ENCODE measurements around the gene HRH1. TPM values are rescaled to one million over a fixed set of nuclear protein-coding genes. Genes with fewer than 3 reads are reported as not detected.
A peak's percentile ranks its signal among the peaks of the same experiment; 100 is the strongest.

The HRH1 gene
- total RNA-seq, 1 donor = 20.6 TPM

DNA sequence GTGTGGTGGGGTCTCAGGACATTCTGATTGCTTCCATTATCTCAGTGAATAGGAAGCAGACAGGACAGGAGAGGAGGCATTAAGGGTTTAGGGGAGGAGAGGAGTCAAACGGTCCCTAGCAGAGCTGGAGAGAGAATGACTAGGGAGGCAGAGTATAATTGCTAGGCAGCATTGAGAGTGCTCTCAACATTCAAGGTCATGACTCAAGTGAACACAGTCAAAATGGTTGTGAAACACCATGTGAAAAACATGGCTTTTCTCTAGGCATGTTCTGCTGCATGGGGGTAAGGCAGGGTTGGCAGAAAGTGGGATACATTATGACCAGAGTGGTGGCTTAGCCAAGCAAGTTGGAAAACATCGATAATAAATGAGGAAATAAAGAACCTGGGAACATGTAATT is 19.5 kb upstream of the HRH1 start:
- peak; percentile 57 for DNase-seq (ENCODE audit: low read depth)
- H3K4me3 ChIP-seq (ENCODE audit: low read depth, low read length) = no peak overlapping the region
- TF ChIP-seq, protein P1, sequence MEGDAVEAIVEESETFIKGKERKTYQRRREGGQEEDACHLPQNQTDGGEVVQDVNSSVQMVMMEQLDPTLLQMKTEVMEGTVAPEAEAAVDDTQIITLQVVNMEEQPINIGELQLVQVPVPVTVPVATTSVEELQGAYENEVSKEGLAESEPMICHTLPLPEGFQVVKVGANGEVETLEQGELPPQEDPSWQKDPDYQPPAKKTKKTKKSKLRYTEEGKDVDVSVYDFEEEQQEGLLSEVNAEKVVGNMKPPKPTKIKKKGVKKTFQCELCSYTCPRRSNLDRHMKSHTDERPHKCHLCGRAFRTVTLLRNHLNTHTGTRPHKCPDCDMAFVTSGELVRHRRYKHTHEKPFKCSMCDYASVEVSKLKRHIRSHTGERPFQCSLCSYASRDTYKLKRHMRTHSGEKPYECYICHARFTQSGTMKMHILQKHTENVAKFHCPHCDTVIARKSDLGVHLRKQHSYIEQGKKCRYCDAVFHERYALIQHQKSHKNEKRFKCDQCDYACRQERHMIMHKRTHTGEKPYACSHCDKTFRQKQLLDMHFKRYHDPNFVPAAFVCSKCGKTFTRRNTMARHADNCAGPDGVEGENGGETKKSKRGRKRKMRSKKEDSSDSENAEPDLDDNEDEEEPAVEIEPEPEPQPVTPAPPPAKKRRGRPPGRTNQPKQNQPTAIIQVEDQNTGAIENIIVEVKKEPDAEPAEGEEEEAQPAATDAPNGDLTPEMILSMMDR (IDR thresholded peaks at IDR 0.05; ENCODE audit: insufficient read depth, low read length) = no peak

DNA sequence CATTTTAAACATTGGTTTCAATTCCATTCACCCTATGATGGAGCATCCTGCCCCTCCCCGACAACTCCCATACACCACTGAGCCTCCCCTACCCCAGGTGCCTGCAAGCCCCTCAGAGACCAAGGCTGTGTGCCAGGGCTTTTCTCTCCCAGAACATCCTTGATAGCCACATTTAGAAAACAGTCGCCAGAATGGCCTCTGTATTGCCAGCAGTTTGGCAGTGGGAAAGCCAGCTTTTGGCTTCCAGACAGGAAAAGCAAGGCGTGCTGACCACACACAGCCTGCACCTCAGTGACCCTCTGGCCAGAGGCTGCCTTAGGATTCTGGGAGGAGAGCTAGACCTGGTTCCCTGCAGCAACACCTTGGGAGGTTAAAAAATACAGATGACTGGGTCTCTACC is 18.2 kb upstream of the HRH1 start:
- H3K4me3 ChIP-seq (ENCODE audit: low read depth, low read length) = no peak overlapping the region
- TF ChIP-seq, protein P1 (IDR thresholded peaks at IDR 0.05; ENCODE audit: insufficient read depth, low read length) = no peak
- peak; percentile 78 for DNase-seq (ENCODE audit: low read depth)

DNA sequence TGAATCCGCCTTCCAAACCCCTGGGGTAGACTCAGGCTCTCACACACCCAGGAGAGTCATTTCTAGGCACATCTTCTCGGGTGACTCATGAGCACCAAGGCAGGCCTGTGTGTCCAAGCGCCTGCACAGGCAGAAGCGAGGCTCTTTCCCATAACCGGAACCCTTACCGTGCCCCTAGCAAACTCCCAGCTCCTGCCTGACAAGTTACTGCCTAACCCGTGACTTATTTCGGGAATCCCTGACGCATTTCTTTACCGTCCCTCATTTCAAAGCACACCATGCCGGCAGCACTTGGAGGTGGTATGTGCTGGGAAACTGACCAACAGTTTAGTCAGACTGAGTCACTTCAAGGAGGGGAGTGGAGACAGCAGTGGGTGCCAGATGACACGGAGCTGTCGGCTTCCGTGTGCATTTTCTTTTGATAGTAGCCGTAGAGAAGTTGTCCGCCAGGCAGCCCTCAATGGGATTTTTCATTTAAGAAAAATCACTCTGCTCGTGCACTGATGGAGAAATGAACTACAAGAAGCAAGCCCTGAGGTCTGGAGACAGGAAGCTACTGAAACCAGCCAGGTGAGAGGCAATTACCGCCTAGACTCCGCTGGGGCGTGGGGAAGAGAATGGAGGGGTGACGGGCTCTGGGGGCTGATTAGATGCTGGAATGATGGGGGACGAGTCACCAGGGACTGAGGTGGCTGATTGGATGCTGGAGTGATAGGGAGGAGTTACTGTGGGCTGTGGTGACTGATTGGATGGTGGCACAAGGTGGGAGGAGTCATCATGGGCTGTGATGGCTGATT is 17.3 kb upstream of the HRH1 start:
- TF ChIP-seq, protein P1 (IDR thresholded peaks at IDR 0.05; ENCODE audit: insufficient read depth, low read length) = no peak
- peak overlapping the region; percentile 62 for H3K4me3 ChIP-seq (ENCODE audit: low read depth, low read length)
- DNase-seq (ENCODE audit: low read depth) = peak; percentile 100

DNA sequence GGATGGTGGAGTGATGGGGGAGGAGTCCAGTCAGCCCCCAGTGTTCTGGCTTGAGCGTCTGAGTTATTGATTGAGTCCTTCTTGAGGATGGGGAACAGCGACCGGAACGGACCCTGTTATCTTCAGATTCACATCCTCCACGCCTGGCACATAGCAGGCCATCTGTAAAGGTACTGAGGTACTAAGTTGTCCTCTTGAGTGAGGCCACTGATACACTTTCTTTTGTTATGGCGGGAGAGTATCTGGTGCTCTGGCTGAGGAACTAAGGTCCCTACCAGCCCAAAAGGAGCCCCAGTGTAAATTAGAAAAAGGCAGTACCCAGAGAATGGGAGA is 16.7 kb upstream of the HRH1 start:
- no peak for DNase-seq (ENCODE audit: low read depth)
- TF ChIP-seq, protein P1 (IDR thresholded peaks at IDR 0.05; ENCODE audit: insufficient read depth, low read length) = no peak
- H3K4me3 ChIP-seq (ENCODE audit: low read depth, low read length) = peak overlapping the region; percentile 52

DNA sequence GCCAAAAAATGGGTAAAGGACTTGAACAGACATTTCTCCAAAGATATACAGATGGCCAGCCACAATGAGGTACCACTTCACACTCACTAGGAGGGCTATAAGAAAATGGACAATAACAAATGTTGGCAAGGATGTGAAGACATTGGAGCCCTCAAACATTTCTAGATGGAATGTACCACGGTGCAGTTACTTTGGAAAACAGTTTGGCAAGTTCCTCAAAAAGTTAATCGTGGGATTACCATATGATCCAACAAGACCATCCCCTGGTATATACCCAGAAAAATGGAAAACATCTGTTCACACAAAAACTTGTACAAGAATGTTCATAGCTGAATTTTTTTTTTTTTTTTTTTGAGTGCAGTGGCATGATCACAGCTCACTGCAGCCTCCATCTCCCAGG is 15.9 kb upstream of the HRH1 start:
- DNase-seq (ENCODE audit: low read depth) = peak; percentile 16
- H3K4me3 ChIP-seq (ENCODE audit: low read depth, low read length) = no peak overlapping the region
- TF ChIP-seq, protein P1 (IDR thresholded peaks at IDR 0.05; ENCODE audit: insufficient read depth, low read length) = no peak

DNA sequence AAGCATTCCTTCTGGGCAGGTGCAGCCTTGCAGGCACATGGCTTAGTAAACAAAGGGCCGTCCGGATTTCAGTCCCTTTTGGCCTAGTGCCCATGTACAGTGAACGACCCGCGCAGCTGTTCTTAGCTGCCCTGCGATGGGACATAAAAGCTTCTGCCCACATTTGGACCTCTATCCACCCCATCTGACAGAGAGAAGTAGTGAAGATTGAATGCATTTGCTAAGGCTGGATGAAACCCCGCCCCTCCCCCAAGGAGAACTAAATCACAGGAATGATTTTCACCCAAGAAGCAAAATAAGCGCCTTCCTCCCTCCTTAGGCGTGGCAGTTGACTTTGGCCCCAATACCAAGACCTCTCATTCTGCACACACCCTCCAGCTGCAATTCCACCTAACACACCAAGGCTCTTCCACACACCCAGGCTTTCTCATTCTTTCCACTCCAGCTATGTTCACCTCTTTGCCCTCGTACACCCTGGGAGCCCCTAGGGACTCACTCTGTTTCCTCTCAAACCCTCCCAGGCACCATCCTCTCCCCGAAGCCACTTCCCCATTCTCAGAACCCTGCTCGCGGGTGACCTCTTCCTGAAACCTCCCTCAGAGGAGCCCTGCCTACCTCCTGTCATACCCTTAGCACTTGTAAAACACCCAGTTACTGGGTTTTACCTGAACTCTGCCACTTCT is 14.1 kb upstream of the HRH1 start:
- DNase-seq (ENCODE audit: low read depth) = peak; percentile 89

More for the DNA sequence above, 14.1 kb upstream of the HRH1 start:
- TF ChIP-seq, protein P1 (IDR thresholded peaks at IDR 0.05; ENCODE audit: insufficient read depth, low read length) = no peak
- H3K4me3 ChIP-seq (ENCODE audit: low read depth, low read length) = no peak overlapping the region

All from fibroblast of the aortic adventitia (primary cell).